LNCaP clone FGC (cell line): ENCODE measurements around the gene TGFB3.

Source experiments
- DNase-seq: peaks from one replicate; pipeline ENCODE4 v3.0.0-alpha.2; 2011; ENCODE audit warnings: low read depth
- H3K4me3 ChIP-seq: 2 replicates; pipeline ENCODE4 v1.5.1; 2011; ENCODE audit warnings: mild to moderate bottlenecking, low read depth, low read length, control low read depth
- CTCF ChIP-seq: IDR thresholded peaks from 2 replicates; pipeline ENCODE4 v1.5.1; 2012; ENCODE audit warnings: mild to moderate bottlenecking; ENCODE audit not compliant: control insufficient read depth, insufficient read depth; ENCODE audit errors: extremely low read depth

TGFB3 gene

GRCh38 chr14:75967866-75968265 is 13.9 kb downstream of the TGFB3 start:
- TF ChIP-seq CTCF, result no peak
- no peak for DNase-seq
- H3K4me3 ChIP-seq, result no peak overlapping the region

DNA sequence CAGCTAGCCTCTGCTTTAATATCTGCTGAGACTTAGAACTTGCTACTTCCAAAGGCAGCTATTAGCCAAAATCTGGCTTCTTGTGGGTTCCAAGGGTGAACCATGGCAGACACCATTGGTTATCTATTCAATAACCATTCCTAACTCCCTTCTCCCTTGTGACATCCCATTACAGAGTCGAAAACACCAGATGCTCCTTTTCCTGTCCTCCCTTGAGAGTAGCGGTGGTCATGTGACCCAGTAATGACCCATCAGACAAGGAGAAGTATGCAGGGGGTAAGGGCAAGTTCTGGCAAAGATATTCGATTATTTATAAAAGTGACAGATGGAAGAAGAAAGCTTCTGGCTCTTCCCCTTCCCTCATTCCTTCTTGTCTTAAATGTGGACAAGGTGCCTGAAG is 20.1 kb downstream of the TGFB3 start:
- no peak for TF ChIP-seq CTCF
- H3K4me3 ChIP-seq, result no peak overlapping the region
- DNase-seq, result no peak

DNA sequence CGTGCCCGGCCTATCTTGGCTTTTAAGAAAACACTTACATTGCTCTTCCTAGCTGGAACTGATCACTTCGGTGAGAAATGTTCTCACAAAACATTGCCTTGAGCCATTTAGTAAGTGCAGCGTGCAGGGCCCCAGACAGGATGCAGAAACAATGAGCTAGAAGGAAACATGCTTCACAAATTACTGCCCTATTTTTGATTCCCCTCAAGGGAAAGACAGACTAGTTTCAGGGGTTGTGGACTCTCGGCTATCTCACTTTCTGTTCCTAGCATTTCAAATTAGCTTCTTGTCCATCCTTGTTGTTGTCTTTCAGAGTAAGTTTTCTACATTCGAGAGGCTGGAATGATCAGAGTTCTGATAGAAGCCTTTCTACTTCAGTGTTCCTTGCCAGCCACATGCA is 21.6 kb downstream of the TGFB3 start:
- TF ChIP-seq CTCF, result no peak
- no peak overlapping the region for H3K4me3 ChIP-seq
- no peak for DNase-seq

GRCh38 chr14:75959031-75959430 is 22.8 kb downstream of the TGFB3 start:
- no peak for DNase-seq
- no peak overlapping the region for H3K4me3 ChIP-seq
- no peak for TF ChIP-seq CTCF

GRCh38 chr14:75952489-75952888 is 29.3 kb downstream of the TGFB3 start:
- H3K4me3 ChIP-seq, result no peak overlapping the region
- no peak for TF ChIP-seq CTCF
- DNase-seq, result no peak

DNA sequence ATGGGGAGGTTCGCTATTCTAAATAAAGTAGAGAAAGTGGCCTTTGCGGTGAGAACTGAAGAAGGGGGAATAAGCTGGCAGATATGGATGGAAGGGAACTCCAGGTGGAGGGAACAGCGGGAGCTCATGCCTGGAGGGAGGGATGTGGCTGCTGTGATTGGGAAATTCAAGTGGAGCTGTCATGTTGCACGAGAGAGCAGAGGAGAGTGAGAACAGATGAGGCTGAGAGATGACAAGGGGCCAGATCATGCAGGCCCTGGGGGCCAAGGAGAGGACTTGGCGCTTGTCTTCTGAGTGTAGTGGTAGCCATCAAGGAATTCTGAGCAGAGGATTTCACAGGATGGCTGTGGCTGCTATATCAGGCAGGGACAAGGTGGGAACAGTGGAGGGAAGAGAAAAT is 35.0 kb downstream of the TGFB3 start:
- no peak for TF ChIP-seq CTCF
- no peak for DNase-seq

DNA sequence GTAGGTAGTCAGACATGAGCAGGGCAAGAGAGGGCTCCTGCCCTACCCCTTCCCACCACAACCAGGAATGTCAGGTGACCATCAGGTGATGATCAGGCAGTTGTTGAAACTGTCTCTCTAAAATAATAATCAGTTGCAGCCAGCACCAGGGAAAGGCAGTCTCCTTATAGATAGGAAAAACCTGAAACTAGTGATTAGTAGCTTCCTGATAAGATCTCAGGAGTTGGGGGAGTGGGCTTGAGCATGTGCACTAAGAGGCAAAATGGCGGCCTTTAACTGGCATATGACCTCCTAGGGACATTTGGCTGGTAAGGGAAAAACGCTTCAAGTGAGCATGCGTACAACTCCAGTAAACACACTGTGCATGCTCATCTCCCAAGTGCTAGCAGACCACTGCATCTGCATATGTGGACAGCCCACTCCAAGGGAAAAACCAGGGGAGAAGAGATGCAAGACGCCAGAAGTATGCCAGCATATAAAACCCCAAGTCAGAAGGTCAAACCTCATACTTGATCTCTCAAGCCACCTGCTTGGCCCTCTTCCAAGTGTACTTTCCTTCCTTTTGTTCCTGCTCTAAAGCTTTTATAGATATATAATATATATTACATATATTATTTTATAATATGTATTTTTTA is 37.1 kb downstream of the TGFB3 start:
- TF ChIP-seq CTCF, result no peak
- no peak for DNase-seq

More for the DNA sequence above, 35.0 kb downstream of the TGFB3 start:
- H3K4me3 ChIP-seq, result no peak overlapping the region

More for the DNA sequence above, 37.1 kb downstream of the TGFB3 start:
- no peak overlapping the region for H3K4me3 ChIP-seq
